ENCODE data around the gene RXRA. TPM values are rescaled to one million over a fixed set of nuclear protein-coding genes. Genes with fewer than 3 reads are reported as not detected.

Gene RXRA
- polyA plus RNA-seq, 1 of the 3 experiments (the other 2 are of a cell fraction) = 7.6 TPM

- no peaks in the 10 kb centered on the region for H3K9me3 ChIP-seq
- WGBS (ENCODE audit: low lambda C conversion rate) = 39% methylated on average over 3 of the region's 7 CpGs
- no peak overlapping the region for H3K4me2 ChIP-seq
- no peak for DNase-seq
- no peak overlapping the region for H3K4me3 ChIP-seq (ENCODE audit: low read depth in 2 of 2, low read length in 1 of 2)
- H3K27me3 ChIP-seq (ENCODE audit: insufficient read depth) = no peaks in the 10 kb centered on the region
- H3K4me1 ChIP-seq (ENCODE audit: control insufficient read depth in 1 of 2, insufficient read depth in 2 of 2, low read depth in 1 of 2, low read length in 1 of 2) = no peaks in the 10 kb centered on the region
- H3F3A ChIP-seq (replicated peaks; ENCODE audit: insufficient read depth) = no peaks in the 10 kb centered on the region
- no peak overlapping the region for H3K27ac ChIP-seq (ENCODE audit: low read depth in 2 of 2, low read length in 1 of 2)
- H4K20me1 ChIP-seq (ENCODE audit: insufficient read depth) = no peaks in the 10 kb centered on the region
- CTCF ChIA-PET = no interaction called here
- POLR2A ChIA-PET = no interaction called here
- H3K79me2 ChIP-seq (ENCODE audit: insufficient read depth) = no peaks in the 10 kb centered on the region
- no peak overlapping the region for H3K9ac ChIP-seq
- H3K9me2 ChIP-seq = no peaks in the 10 kb centered on the region
- TF ChIP-seq FOXJ3 (CRISPR knock-in tag; IDR thresholded peaks at IDR 0.05) = no peak
- TF ChIP-seq RFX5 (IDR thresholded peaks at IDR 0.05; ENCODE audit: low read length) = no peak
- no peak for TF ChIP-seq RXRA (IDR thresholded peaks at IDR 0.05; ENCODE audit: borderline replicate concordance, low read depth)
- TF ChIP-seq YY1 (IDR thresholded peaks at IDR 0.05; ENCODE audit: low read depth) = no peak
- no peak for TF ChIP-seq NRF1 (IDR thresholded peaks at IDR 0.05; ENCODE audit: low read depth, low read length)
- no peak for TF ChIP-seq TAF1 (IDR thresholded peaks at IDR 0.05; ENCODE audit: borderline replicate concordance, low read depth, low read length)
- no peak for TF ChIP-seq PBX3 (IDR thresholded peaks at IDR 0.05)
- no peak for TF ChIP-seq EP300 (IDR thresholded peaks at IDR 0.05; ENCODE audit: borderline replicate concordance in 1 of 2, low read depth in 1 of 2, low read length in 1 of 2)
- TF ChIP-seq SMC3 (IDR thresholded peaks at IDR 0.05; ENCODE audit: low read depth, low read length) = no peak
- no peak for TF ChIP-seq GABPA (IDR thresholded peaks at IDR 0.05; ENCODE audit: low read depth)
- no peak for TF ChIP-seq FOXM1 (IDR thresholded peaks at IDR 0.05; ENCODE audit: low read depth)
- no peak for TF ChIP-seq ELF1 (IDR thresholded peaks at IDR 0.05)
- no peak for TF ChIP-seq CTCF (IDR thresholded peaks at IDR 0.05)
- no peak for TF ChIP-seq TEAD4 (IDR thresholded peaks at IDR 0.05; ENCODE audit: borderline replicate concordance, insufficient read depth)
- TF ChIP-seq NFIC (IDR thresholded peaks at IDR 0.05; ENCODE audit: borderline replicate concordance) = no peak
- no peak overlapping the region for H2AFZ ChIP-seq (ENCODE audit: low read depth)
- no peaks in the 10 kb centered on the region for H3K36me3 ChIP-seq (replicated peaks in 1 of 2; ENCODE audit: control insufficient read depth in 1 of 2, insufficient read depth in 2 of 2, low read length in 1 of 2)
Observed at GRCh38 chr9:134481762-134482161, 155.5 kb downstream of the RXRA start.

- Histone ChIP-seq H4K20me1 (ENCODE audit: insufficient read depth) (no peaks in the 10 kb centered on the region), H3K9ac (no peak overlapping the region), H3K4me1 (ENCODE audit: control insufficient read depth in 1 of 2, insufficient read depth in 2 of 2, low read depth in 1 of 2, low read length in 1 of 2) (no peaks in the 10 kb centered on the region), H3K9me2 (no peaks in the 10 kb centered on the region), H3K36me3 (replicated peaks in 1 of 2; ENCODE audit: control insufficient read depth in 1 of 2, insufficient read depth in 2 of 2, low read length in 1 of 2) (no peaks in the 10 kb centered on the region), H3K27me3 (ENCODE audit: insufficient read depth) (no peaks in the 10 kb centered on the region), H2AFZ (ENCODE audit: low read depth) (no peak overlapping the region), H3K4me3 (ENCODE audit: low read depth in 2 of 2, low read length in 1 of 2) (no peak overlapping the region), H3K27ac (ENCODE audit: low read depth in 2 of 2, low read length in 1 of 2) (no peak overlapping the region), H3K9me3 (no peaks in the 10 kb centered on the region), H3F3A (replicated peaks; ENCODE audit: insufficient read depth) (no peaks in the 10 kb centered on the region), H3K79me2 (ENCODE audit: insufficient read depth) (no peaks in the 10 kb centered on the region), H3K4me2 (no peak overlapping the region)
- CTCF ChIA-PET = no interaction called here
- WGBS (ENCODE audit: low lambda C conversion rate) = 75% methylated on average over 6 of the region's 10 CpGs
- no peak for DNase-seq
- POLR2A ChIA-PET = no interaction called here
- no peak for TF ChIP-seq GABPA (IDR thresholded peaks at IDR 0.05; ENCODE audit: low read depth)
- no peak for TF ChIP-seq CHD2 (IDR thresholded peaks at IDR 0.05; ENCODE audit: low read length, partially characterized antibody)
- TF ChIP-seq SIN3A (IDR thresholded peaks at IDR 0.05; ENCODE audit: borderline replicate concordance, low read depth, low read length) = no peak
- no peak for TF ChIP-seq NFIC (IDR thresholded peaks at IDR 0.05; ENCODE audit: borderline replicate concordance)
- no peak for TF ChIP-seq TAF1 (IDR thresholded peaks at IDR 0.05; ENCODE audit: borderline replicate concordance, low read depth, low read length)
- TF ChIP-seq FOSL2 (IDR thresholded peaks at IDR 0.05; ENCODE audit: borderline replicate concordance, low read depth) = no peak
- TF ChIP-seq POLR2AphosphoS5 (IDR thresholded peaks at IDR 0.05; ENCODE audit: low read depth, low read length) = no peak
- TF ChIP-seq RFX5 (IDR thresholded peaks at IDR 0.05; ENCODE audit: low read length) = no peak
- TF ChIP-seq REST (IDR thresholded peaks at IDR 0.05; ENCODE audit: low read depth, low read length) = no peak
- TF ChIP-seq IRF3 (IDR thresholded peaks at IDR 0.05; ENCODE audit: low read depth, low read length) = no peak
- TF ChIP-seq RCOR1 (IDR thresholded peaks at IDR 0.05; ENCODE audit: low read length) = no peak
Observed at GRCh38 chr9:134482226-134482625, 156.0 kb downstream of the RXRA start.
